Transverse colon (tissue), 4 donors: ENCODE results near the gene ARPIN. TPM values are rescaled to one million over a fixed set of nuclear protein-coding genes. Genes with fewer than 3 reads are reported as not detected.
"Not testable (repeated sequence)": the region's sequence is repeated elsewhere in the genome, so short reads cannot be mapped to it uniquely, and the experiment has no call there.

ENCODE experiments used
- DNase-seq: peaks from one replicate; pipeline ENCODE4 v3.0.0-alpha.2; 2019
- H3K27ac ChIP-seq, 4 donors: fragments of 200-600 bp; sonication (generic); 2 replicates each; pipeline ENCODE4 v1.5.1; 2016 to 2018; ENCODE audit warnings: inconsistent platforms in 4 of 4
- H3K27me3 ChIP-seq: fragments of 200-600 bp; sonication (generic); 2 replicates; pipeline ENCODE4 v1.5.1; 2017; ENCODE audit warnings: inconsistent platforms
- H3K36me3 ChIP-seq, 4 donors: fragments of 200-600 bp; sonication (generic); 2 replicates each; pipeline ENCODE4 v1.5.1; 2017 to 2019; ENCODE audit warnings: inconsistent platforms in 4 of 4
- H3K4me1 ChIP-seq, 4 donors: fragments of 200-600 bp; sonication (generic); 2 replicates each; pipeline ENCODE4 v1.5.1; 2017 to 2020; ENCODE audit warnings: inconsistent platforms in 4 of 4
- H3K4me3 ChIP-seq, 4 donors: fragments of 200-600 bp; sonication (generic); 1 replicate in 1 of 4; 2 replicates in 3 of 4; pipeline versions ENCODE4 v1.5.1 to v1.6.1; 2017 to 2019; ENCODE audit warnings: inconsistent platforms in 4 of 4
- H3K9me3 ChIP-seq, 2 donors: fragments of 200-600 bp; sonication (generic); 2 replicates each; pipeline ENCODE4 v1.5.1; 2017 to 2019; ENCODE audit warnings: inconsistent platforms in 2 of 2
- EP300 ChIP-seq: sonication (generic); formaldehyde crosslinking; IDR thresholded peaks from one replicate; pipeline ENCODE4 v1.6.1; 2017; ENCODE audit warnings: antibody characterized with exemption, low read depth
- POLR2A ChIP-seq: fragments of 450-650 bp; IDR thresholded peaks from one replicate; pipeline ENCODE4 v1.6.1; 2016; ENCODE audit warnings: antibody characterized with exemption, mild to moderate bottlenecking, moderate library complexity
- POLR2AphosphoS5 ChIP-seq, 3 donors: sonication (generic); formaldehyde crosslinking; IDR thresholded peaks; one replicate each; pipeline ENCODE4 v1.6.1; 2016; ENCODE audit warnings: antibody characterized with exemption in 3 of 3
- WGBS, 2 donors: methylation state at CpG; one replicate each; pipeline ENCODE4 v1.1.5; 2018; ENCODE audit warnings: low coverage in 1 of 2; 5-methylcytosine and 5-hydroxymethylcytosine counted together
- in situ Hi-C, 4 donors: fragments of 200-750 bp; cut with MboI; loops; one replicate each; pipeline versions ENCODE4 v1.15.0 to v1.15.1; 2017; ENCODE audit warnings: low sequenced_read_pairs in 3 of 4, low pct_ligation_motif_present in 1 of 4, low pct_unique_long_range_greater_than_20kb in 1 of 4
- intact Hi-C: fragments of 100-400 bp; cut with DNase I; formaldehyde crosslinking; loops from one replicate; pipeline ENCODE4 v1.15.1; 2023; ENCODE audit warnings: low total_unique reads
- total RNA-seq, 4 donors: library from RNA; depleted of rRNA; stranded (reverse); fragments of >200 nt; gene quantifications; one replicate each; pipeline ENCODE4 v1.1.0, GENCODE V29; 2016
- TF ChIP-seq, protein P1 (sequence below), 5 experiments: fragments of 200-600 bp in 3 of 5; fragments of 450-650 bp in 2 of 5; sonication (generic) in 3 of 5; IDR thresholded peaks; 1 replicate in 2 of 5; 2 replicates in 3 of 5; pipeline ENCODE4 v1.5.1; 2016 to 2017; ENCODE audit warnings: antibody characterized with exemption in 5 of 5, inconsistent platforms in 3 of 5, mild to moderate bottlenecking in 2 of 5, moderate library complexity in 1 of 5

Gene ARPIN
- total RNA-seq, 4 donors from 2014 or later = 24.1 to 48.6 (median 37.6) TPM

DNA sequence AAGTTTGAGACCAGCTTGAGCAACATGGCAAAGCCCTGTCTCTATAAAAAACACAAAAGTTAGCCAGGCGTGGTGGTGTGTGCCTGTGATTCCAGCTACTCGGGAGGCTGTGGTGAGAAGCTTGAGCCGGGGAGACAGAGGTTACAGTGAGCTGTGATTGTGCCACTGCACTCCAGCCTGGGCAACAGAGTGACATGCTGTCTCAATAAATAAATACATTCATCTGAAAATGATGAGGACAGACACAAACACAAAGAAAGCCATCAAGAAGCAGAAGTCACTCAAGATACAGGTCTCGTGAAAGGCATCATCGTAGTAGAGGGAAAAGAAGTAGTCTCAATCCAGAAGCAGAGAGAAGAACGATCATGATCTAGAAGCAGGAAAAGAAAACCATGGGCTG, 37.0 kb downstream of the ARPIN start:
- intact Hi-C loops (loop anchor here (2.0 kb wide), 1 partner anchor 115 kb away; no protein-coding TSS in a partner anchor), in situ Hi-C loops (loop anchor here in 3 of 4 donors (5.0 to 10.0 kb wide), 2 partner anchors 118 to 121 kb away; partner anchors contain the start of gene MESP1 (in 1 of the 3))
- H3K27ac ChIP-seq = no peak overlapping the region
- WGBS, 2 donors = 87 to 93% methylated on average over 4 to 6 of the region's 6 CpGs
- H3K4me1 ChIP-seq = peaks cover 0 to 12% (median 7%) of the 10 kb centered on the region in 4 donors
- H3K27me3 ChIP-seq = no peaks in the 10 kb centered on the region
- H3K36me3 ChIP-seq = peaks cover 0 to 29% (median 13%) of the 10 kb centered on the region in 4 donors
- TF ChIP-seq POLR2AphosphoS5 (IDR thresholded peaks at IDR 0.05) (no peak), EP300 (no peak), POLR2A (no peak)
- TF ChIP-seq, protein P1, sequence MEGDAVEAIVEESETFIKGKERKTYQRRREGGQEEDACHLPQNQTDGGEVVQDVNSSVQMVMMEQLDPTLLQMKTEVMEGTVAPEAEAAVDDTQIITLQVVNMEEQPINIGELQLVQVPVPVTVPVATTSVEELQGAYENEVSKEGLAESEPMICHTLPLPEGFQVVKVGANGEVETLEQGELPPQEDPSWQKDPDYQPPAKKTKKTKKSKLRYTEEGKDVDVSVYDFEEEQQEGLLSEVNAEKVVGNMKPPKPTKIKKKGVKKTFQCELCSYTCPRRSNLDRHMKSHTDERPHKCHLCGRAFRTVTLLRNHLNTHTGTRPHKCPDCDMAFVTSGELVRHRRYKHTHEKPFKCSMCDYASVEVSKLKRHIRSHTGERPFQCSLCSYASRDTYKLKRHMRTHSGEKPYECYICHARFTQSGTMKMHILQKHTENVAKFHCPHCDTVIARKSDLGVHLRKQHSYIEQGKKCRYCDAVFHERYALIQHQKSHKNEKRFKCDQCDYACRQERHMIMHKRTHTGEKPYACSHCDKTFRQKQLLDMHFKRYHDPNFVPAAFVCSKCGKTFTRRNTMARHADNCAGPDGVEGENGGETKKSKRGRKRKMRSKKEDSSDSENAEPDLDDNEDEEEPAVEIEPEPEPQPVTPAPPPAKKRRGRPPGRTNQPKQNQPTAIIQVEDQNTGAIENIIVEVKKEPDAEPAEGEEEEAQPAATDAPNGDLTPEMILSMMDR (IDR thresholded peaks at IDR 0.05) = no peak
- no peak overlapping the region for H3K4me3 ChIP-seq
- H3K9me3 ChIP-seq = no peaks in the 10 kb centered on the region
- no peak for DNase-seq

DNA sequence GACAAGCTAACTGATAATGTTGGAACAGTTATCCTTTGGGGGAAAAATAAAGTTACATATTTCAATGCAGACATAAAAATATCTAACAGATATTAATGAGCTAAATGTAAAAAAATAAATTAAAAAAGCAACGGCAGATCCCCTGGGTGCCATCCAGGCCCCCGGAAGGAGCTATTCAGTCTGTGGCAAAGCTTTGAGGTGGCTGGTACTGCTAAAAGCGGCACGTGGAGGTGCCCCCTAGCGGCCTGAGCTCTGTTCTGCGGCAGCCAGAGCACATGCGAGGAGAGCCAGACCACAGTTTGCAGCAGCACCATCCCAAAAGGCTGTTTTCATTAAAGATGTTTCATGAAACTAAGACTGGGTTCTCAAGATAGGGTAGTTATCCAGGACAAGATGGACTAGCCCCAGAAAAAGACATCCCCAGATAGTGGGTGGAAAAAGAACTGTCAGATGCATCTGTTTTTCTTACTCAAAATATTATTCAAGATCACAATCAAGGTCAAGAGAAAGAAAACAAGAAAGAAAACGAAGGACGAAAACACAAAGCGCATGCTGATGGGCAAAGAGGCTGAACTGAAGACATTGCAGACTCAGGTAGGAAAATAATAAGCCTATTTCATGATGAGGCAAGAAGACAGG, 37.7 kb downstream of the ARPIN start:
- 28% methylated on average over 10 of the region's 10 CpGs for WGBS, 2 donors
- Histone ChIP-seq H3K27ac (no peak overlapping the region), H3K27me3 (no peaks in the 10 kb centered on the region), H3K4me3 (no peak overlapping the region), H3K9me3 (no peaks in the 10 kb centered on the region), H3K4me1 (peaks cover 0 to 12% (median 7%) of the 10 kb centered on the region in 4 donors), H3K36me3 (peaks cover 0 to 33% (median 9%) of the 10 kb centered on the region in 4 donors)
- intact Hi-C loops (loop anchor here (2.0 kb wide), 1 partner anchor 114 kb away; no protein-coding TSS in a partner anchor), in situ Hi-C loops (loop anchor here (5.0 to 10.0 kb wide), 3 partner anchors 113 to 120 kb away; partner anchors contain the start of gene MESP1 (in 1 of the 4))
- TF ChIP-seq POLR2A (no peak), EP300 (no peak), POLR2AphosphoS5 (IDR thresholded peaks at IDR 0.05) (no peak)
- TF ChIP-seq, protein P1 (IDR thresholded peaks at IDR 0.05) = peak; percentile 91 to 98 (median 92)
- peak; percentile 89 for DNase-seq

DNA sequence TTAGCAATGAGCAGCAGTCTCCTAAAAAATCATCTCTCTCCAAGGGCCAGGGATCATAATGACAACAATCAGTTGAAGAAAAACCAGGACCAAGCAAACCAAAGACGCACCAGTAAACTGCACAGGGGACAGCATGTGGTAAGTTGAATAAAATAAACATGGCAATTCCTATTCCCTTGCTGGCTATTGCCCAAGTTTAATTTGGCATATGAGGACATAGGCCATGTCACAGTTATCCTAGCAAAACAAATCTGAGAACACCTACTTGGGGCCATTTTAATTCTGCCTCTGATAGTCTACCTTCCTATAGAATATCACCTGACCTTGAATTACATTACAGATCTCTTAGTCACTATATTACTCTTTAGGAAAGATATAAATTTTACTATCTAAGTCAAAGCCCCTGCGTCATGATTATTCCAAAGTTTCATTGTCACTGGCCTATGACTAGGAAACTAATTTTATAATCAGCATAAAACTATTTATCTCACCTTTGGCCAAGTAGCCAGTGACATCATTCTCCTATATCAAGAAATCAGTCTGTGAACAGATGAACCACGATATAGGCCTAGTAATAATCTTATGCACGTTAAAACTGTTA, 42.0 kb downstream of the ARPIN start:
- H3K27ac ChIP-seq = peak overlapping the region in 1 of 4 donors; percentile 2
- in situ Hi-C loops = loop anchor here in 2 of 4 donors (5.0 to 10.0 kb wide), 2 partner anchors 108 to 116 kb away; partner anchors contain the start of gene MESP1 (in 1 of the 2)
- no peak for DNase-seq
- H3K9me3 ChIP-seq = no peaks in the 10 kb centered on the region
- intact Hi-C loops = no loop called here
- H3K36me3 ChIP-seq = peaks cover 0 to 14% (median 6%) of the 10 kb centered on the region in 4 donors
- 81 to 87% methylated on average over 4 of the region's 4 CpGs for WGBS, 2 donors
- H3K27me3 ChIP-seq = no peaks in the 10 kb centered on the region
- H3K4me1 ChIP-seq = peaks cover 0 to 14% (median 7%) of the 10 kb centered on the region in 4 donors
- no peak for TF ChIP-seq POLR2AphosphoS5 (IDR thresholded peaks at IDR 0.05)
- TF ChIP-seq, protein P1 (IDR thresholded peaks at IDR 0.05) = no peak
- TF ChIP-seq EP300 = no peak
- TF ChIP-seq POLR2A = no peak
- H3K4me3 ChIP-seq = no peak overlapping the region

DNA sequence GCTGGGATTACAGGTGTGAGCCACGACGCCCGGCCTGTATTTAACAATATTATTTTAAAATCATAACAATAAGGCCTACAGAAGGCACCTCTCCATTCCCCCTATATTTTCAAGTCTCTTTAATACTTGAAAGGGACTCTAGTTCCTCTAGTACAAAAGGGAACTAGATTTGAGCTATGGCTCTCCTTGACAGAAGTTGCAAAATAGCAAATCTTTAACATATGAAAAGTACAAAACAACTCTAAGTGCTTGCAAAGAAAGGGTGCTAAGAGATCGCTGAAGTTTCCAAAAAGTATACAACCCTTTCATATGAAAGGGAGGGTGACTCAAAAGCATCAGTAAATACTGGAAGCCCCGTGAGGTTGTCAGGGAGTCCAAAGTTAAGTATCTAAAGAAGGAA, 42.7 kb downstream of the ARPIN start:
- no peak overlapping the region for H3K27ac ChIP-seq
- no peak for TF ChIP-seq POLR2A
- TF ChIP-seq, protein P1 (IDR thresholded peaks at IDR 0.05) = no peak
- no peak for TF ChIP-seq POLR2AphosphoS5 (IDR thresholded peaks at IDR 0.05)
- no peak for TF ChIP-seq EP300
- intact Hi-C loops (no loop called here), in situ Hi-C loops (loop anchor here in 2 of 4 donors (5.0 to 10.0 kb wide), 2 partner anchors 108 to 115 kb away; partner anchors contain the start of gene MESP1 (in 1 of the 2))
- peaks cover 0 to 17% (median 6%) of the 10 kb centered on the region in 4 donors for H3K36me3 ChIP-seq
- DNase-seq = no peak
- whole genome bisulfite sequencing, 2 donors = 94 to 95% methylated on average over 5 of the region's 5 CpGs
- no peaks in the 10 kb centered on the region for H3K27me3 ChIP-seq
- H3K4me3 ChIP-seq = no peak overlapping the region
- H3K9me3 ChIP-seq = no peaks in the 10 kb centered on the region
- H3K4me1 ChIP-seq = peaks cover 0 to 18% (median 11%) of the 10 kb centered on the region in 4 donors

DNA sequence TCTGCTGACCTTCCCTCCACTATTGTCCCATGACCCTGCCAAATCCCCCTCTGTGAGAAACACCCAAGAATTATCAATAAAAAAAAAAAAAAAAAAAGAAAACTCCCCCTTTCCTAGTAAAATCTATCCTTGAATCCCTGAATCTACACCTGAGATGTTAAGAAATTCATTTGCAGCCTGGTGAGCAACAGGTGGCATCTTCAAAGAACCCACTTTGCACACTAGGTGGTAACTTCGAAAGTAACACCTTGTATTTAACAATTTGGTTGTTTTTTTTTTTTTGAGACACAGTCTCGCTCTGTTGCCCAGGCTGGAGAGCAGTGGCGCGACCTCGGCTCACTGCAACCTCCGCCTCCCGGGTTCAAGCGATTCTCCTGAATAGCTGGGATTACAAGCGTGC, 43.3 kb downstream of the ARPIN start:
- in situ Hi-C loops, H3K27ac ChIP-seq, intact Hi-C loops, H3K4me3 ChIP-seq, DNase-seq, H3K9me3 ChIP-seq, H3K27me3 ChIP-seq: not testable (repeated sequence)
- peaks cover 0 to 20% (median 13%) of the 10 kb centered on the region in 4 donors for H3K4me1 ChIP-seq
- 67 to 98% methylated on average over 1 to 9 of the region's 9 CpGs for WGBS, 2 donors
- H3K36me3 ChIP-seq = peaks cover 0 to 17% (median 6%) of the 10 kb centered on the region in 4 donors
